Ishikawa (cell line): ENCODE data around the gene FRS2.

ENCODE experiments used
- CEBPB ChIP-seq: IDR thresholded peaks from 2 replicates; pipeline ENCODE4 v1.6.1; 2012
- CREB1 ChIP-seq: IDR thresholded peaks from 2 replicates; pipeline ENCODE4 v1.6.1; 2012; ENCODE audit warnings: low read depth
- EGR1 ChIP-seq: IDR thresholded peaks from 2 replicates; pipeline ENCODE4 v1.6.1; 2012
- EP300 ChIP-seq: IDR thresholded peaks from 2 replicates; pipeline ENCODE4 v1.6.1; 2012; ENCODE audit warnings: borderline replicate concordance
- FOXM1 ChIP-seq: IDR thresholded peaks from 2 replicates; pipeline ENCODE4 v1.6.1; 2012; ENCODE audit warnings: low read depth, borderline replicate concordance
- MAX ChIP-seq: IDR thresholded peaks from 2 replicates; pipeline ENCODE4 v1.6.1; 2012
- NFIC ChIP-seq: IDR thresholded peaks from 2 replicates; pipeline ENCODE4 v1.6.1; 2012
- RAD21 ChIP-seq: IDR thresholded peaks from 2 replicates; pipeline ENCODE4 v1.6.1; 2012; ENCODE audit warnings: low read depth
- REST ChIP-seq: IDR thresholded peaks from 2 replicates; pipeline ENCODE4 v1.6.1; 2012; ENCODE audit warnings: low read depth, mild to moderate bottlenecking
- TAF1 ChIP-seq: IDR thresholded peaks from 2 replicates; pipeline ENCODE4 v1.6.1; 2012; ENCODE audit warnings: low read depth, mild to moderate bottlenecking
- TCF12 ChIP-seq: IDR thresholded peaks from 2 replicates; pipeline ENCODE4 v1.6.1; 2012; ENCODE audit warnings: low read depth
- TEAD4 ChIP-seq: IDR thresholded peaks from 2 replicates; pipeline ENCODE4 v1.6.1; 2012
- USF1 ChIP-seq: IDR thresholded peaks from 2 replicates; pipeline ENCODE4 v1.6.1; 2012
- YY1 ChIP-seq: IDR thresholded peaks from 2 replicates; pipeline ENCODE4 v1.6.1; 2012; ENCODE audit warnings: low read depth
- ZBTB7A ChIP-seq: IDR thresholded peaks from 2 replicates; pipeline ENCODE4 v1.6.1; 2012; ENCODE audit warnings: low read depth

FRS2 gene

GRCh38 chr12:69480698-69481097, 10.5 kb downstream of the FRS2 start:
- TF ChIP-seq MAX, result no peak
- TF ChIP-seq TAF1, result no peak
- TF ChIP-seq FOXM1, result no peak
- no peak for TF ChIP-seq CEBPB
- no peak for TF ChIP-seq USF1

- no peak for TF ChIP-seq EGR1
- TF ChIP-seq CEBPB, result no peak
- no peak for TF ChIP-seq EP300
- TF ChIP-seq ZBTB7A, result no peak
- TF ChIP-seq MAX, result no peak
- no peak for TF ChIP-seq FOXM1
- no peak for TF ChIP-seq NFIC
- TF ChIP-seq RAD21, result no peak
- no peak for TF ChIP-seq REST
Observed at GRCh38 chr12:69481133-69481532, 10.9 kb downstream of the FRS2 start.

GRCh38 chr12:69483700-69484099, 13.5 kb downstream of the FRS2 start:
- TF ChIP-seq TAF1 (no peak), CREB1 (no peak), NFIC (no peak), ZBTB7A (no peak), USF1 (no peak), FOXM1 (no peak), RAD21 (no peak), EGR1 (no peak), CEBPB (no peak), TEAD4 (no peak), REST (no peak), MAX (no peak), EP300 (no peak), YY1 (no peak), TCF12 (no peak)

- no peak for TF ChIP-seq YY1
- TF ChIP-seq EP300, result no peak
- no peak for TF ChIP-seq TEAD4
- no peak for TF ChIP-seq ZBTB7A
- no peak for TF ChIP-seq TAF1
- no peak for TF ChIP-seq CREB1
- no peak for TF ChIP-seq FOXM1
- TF ChIP-seq EGR1, result no peak
- no peak for TF ChIP-seq TCF12
- no peak for TF ChIP-seq USF1
- no peak for TF ChIP-seq RAD21
- TF ChIP-seq CEBPB, result no peak
- no peak for TF ChIP-seq REST
- no peak for TF ChIP-seq MAX
- TF ChIP-seq NFIC, result no peak
Observed at GRCh38 chr12:69484428-69484827, 14.2 kb downstream of the FRS2 start.
